ENCODE data around the gene KRTCAP2.
"Not testable (repeated sequence)": the region's sequence is repeated elsewhere in the genome, so short reads cannot be mapped to it uniquely, and the experiment has no call there.

KRTCAP2 gene
- 1.4 to 3.3 reads per million in 2 donors for total RNA-seq

- DNase-seq = peak; percentile 94
These were observed at the start of gene KRTCAP2 for GRCh38 chr1:155172732-155173477. Gene KRTCAP2 (minus strand): TSS chr1:155173304. CDS start chr1:155173224, 80 bp downstream.

- DNase-seq = not testable (repeated sequence)
These were observed 47.3 kb upstream of the KRTCAP2 start for GRCh38 chr1:155220211-155220965.

DNA sequence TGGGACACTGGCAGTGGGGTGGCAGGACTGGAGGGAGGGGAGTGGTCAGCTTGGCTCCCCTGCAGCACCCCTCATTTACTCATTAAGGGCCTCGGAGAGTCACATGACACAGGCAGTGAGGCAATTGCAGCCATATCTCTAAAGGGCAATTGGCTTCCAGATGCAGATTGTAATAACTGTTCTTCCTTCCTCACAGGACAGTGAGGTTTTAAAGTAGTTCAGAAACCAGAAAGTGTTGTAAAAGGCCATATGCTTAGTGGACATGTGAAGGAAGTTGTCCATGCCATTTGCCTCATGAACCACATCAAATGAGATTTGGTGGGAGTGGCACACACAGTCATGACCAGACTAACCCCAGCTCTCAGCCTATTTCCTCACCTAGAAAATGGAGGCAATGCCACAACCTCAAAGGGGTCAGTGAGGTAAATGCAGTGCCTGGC lies 46.5 kb upstream of the KRTCAP2 start:
- no peak for DNase-seq

DNA sequence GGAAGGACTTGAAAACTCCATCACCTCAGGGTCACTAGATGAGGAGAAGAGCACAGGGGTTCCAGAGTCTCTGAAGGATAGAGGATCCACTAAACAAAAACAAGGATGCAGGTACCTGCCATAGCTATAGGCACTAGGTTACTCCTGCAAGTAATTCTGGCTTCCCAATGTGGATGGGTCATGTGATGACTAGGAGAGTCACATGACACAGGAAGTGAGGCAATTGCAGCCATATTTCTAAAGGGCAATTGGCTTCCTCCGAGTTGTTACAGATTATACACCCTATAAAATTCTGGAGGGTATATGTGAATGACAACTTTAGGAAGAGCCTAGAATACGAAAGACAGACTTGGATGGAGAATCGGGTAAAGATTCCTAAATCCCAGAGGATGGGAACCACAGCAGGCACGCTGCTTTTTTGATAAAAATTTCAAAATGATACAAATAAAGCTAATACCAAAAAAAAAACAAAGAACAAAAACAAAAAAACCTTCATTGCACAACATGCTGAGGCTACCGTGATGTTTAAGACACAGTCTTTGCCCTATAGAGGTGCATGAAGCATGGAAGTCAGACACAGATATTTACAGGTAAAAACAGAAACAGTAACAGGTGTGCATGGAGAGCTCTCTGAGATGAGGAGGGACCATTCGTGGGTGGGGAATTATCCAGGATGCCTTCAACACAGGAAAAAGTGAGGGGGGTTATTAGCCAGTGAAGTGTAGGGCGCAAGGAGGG lies 45.9 kb upstream of the KRTCAP2 start:
- DNase-seq = no peak

DNA sequence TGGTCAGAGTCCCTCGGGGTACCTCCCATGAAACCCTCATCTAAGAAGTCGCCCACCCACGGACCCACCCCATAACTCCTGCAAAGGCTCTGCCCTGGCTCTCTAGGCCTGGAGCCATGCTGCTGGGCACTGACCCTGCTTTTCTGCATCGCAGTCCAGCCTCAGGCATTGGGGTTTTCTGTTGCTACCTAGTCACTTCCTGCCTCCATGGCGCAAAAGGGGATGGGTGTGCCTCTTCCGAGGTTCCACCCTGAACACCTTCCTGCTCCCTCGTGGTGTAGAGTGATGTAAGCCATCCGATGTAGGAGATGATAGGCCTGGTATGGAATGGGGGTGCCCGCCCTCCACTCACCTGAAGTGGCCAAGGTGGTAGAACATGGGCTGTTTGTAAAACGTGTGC lies 41.6 kb upstream of the KRTCAP2 start:
- DNase-seq = not testable (repeated sequence)

GRCh38 chr1:155212051-155212440 lies 38.9 kb upstream of the KRTCAP2 start:
- DNase-seq = not testable (repeated sequence)

DNA sequence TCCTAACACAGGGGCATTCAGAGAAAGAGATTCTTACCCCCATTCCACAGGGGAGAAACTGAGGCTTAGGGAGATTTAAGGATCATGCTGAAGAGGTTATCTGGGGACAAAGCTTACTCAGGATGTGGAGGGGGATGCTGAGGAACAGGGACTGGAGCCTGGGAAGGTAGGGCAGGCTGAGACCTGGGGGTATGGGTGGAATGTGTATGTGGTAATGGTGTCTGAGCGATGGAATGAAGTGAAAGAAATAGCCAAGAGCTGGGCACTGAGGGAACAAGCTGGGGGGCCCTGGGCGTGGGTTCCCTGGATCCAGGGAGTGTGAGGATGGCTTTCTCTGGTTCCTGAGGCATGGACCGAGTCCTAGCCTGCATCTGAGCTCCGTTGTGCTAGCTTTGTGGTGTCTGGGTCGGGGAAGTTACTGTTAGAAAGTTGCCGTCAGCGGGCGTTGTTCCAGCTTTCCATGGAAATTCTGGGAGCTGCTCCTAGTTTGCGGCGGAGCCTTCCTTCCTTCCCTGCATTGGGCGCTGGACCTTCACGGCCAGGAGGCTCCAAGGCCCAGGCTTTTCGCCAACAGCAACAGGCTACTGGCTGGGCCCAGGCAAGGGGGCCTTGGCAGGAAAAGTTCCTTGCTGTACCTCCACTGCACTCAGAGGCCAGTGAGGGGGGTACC lies 38.4 kb upstream of the KRTCAP2 start:
- DNase-seq = not testable (repeated sequence)

DNA sequence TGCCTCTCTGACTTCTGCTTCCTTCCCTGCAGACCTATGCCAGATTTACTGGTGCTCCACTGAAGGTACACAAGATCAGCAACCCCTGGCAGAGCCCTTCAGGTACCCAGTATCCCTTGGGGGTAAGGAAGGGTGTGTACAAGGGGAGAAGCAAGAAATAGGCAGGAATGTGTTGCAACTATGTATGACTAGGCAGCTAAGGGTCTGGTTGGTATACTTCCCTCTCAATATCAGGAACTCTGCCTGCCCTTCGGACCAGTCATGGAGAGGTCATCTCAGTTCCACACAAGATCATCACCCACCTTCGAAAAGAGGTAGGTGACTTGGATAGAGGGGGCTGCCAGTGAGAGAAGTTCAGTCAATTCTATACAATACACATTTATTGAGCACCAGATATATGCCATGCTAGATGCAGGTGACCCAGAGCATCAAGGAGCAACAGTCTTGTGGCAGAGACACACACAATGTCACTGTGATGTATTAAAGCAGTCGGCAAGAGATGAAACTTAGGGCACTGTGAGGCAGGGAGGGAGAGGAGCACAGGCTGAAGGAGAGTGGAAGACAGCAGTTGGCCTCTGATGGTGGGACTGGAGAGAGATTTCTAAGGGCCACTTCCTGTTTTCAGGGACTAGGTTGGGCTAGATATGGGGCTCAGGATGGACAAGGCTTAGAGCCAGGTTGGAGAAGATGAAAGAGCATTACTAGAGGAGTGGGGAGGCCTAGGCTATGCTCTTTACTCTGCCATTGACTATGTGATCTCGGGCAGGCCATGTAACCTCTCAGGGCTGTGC lies 37.4 kb upstream of the KRTCAP2 start:
- DNase-seq = no peak

DNA sequence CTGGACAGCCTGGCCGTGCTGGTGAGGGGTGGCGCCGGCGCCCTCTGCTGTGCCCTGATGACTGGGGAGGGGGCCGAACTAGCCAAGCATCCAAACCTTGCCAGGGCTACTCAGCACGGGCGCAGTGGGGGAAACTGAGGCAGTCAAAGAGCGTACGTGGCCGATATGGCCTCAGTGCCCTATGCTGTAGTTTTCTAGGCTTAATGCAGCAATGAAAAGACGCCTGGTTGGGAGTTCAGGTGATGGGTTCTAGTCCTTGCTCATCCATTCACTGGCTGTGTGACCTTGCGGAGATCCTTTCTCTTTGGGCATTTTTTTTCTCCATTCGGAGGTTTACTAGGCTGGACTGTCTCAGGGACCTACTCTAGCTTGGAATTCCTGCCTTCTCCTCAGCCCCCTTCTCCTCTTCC lies 36.2 kb upstream of the KRTCAP2 start:
- no peak for DNase-seq

- peak; percentile 86 for DNase-seq
These were observed 35.6 kb upstream of the KRTCAP2 start, which contains the start of gene MTX1 for GRCh38 chr1:155208541-155209311. Gene MTX1 (plus strand): TSS chr1:155208695. CDS start chr1:155208805, 110 bp downstream.

DNA sequence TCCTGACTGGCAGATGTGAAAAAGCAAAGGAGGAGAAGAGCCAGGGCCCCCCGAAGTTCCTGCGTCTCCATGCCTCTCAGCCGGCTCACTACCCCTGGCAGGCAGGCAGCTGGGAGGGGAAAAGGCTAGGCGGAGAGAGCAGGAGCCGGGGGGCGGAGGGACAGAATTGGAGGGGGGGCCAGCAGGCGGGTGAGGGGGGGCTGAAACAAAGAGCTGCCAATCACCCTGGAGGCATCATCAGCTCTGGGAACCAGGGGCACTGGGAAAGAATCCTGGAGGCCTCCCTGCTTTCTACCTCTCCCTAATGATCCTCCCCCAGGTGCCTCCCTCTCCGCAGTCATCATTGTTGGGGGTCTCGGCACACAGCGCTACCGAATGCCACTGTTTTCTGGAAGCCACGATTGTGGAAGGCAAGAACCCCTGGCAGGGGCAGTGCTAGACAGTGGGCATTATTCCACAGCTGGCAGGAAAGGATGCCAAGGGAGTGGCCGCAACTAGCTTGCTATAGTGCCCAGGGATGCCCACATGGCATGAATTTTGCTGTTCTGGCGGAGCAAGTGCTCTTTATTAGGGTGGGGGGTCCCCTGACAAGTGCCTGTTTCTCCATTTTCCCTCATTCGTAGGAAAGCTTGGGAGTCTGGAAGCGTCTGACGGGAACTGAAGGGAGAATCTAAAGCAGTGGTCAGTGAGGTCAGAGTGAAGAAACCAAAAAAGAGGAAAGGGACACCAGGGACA lies 34.9 kb upstream of the KRTCAP2 start, which contains the start of gene THBS3:
Gene THBS3, minus strand, starts transcription at position 92 of the 735 bp plus-strand sequence. Its CDS starts 21 bp downstream, at position 71.
- no peak for DNase-seq

GRCh38 chr1:155206891-155207805 lies 34.0 kb upstream of the KRTCAP2 start:
- peak; percentile 94 for DNase-seq

DNA sequence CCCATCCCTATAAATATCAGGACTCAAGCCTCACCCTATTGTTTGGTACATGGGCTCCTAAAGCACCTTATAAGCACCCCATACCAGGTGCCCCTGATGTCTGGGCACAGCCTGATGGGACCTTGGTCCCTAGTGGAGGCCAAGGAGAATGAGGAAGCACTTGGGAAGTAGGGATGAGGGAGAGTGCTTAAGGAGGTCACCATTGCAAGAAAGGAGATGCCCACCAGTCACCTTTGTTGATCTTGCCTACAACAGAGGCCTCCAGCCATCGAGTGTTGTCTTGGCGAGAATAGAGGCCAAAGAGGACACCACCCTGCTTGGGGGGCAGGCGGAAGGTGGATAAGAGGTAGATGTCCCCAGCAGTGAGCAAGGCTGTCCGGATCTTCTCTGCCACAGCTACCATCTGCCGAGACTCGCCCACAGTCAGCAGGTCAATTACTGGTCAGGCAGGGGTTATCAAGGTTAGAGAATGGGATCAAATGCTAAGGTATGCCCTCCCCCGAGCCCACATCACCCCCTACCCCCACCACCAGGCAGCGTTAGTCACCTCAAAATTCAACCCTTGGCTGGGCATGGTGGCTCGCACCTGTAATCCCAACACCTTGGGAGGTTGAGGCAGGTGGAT lies 33.0 kb upstream of the KRTCAP2 start:
- DNase-seq = no peak

DNA sequence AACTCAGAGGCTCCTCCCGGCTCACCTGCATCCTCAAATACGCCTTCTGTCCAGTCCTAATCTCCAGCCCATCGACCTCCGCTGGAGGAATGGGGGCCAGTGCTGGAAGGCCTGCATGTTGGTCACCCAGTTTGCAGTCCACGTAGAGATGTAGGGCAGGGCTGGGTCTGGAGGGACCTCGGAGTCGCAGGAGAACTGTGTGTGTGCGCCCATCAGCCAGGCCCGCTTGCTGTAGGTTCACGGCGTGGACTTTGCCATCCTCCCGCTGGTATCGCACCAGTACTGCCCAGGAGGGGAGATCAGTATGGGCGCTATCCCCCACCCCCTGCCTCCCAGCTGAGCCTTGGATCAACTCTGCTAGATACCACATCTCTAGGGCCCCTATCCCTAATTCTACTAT lies 31.9 kb upstream of the KRTCAP2 start:
- no peak for DNase-seq

DNA sequence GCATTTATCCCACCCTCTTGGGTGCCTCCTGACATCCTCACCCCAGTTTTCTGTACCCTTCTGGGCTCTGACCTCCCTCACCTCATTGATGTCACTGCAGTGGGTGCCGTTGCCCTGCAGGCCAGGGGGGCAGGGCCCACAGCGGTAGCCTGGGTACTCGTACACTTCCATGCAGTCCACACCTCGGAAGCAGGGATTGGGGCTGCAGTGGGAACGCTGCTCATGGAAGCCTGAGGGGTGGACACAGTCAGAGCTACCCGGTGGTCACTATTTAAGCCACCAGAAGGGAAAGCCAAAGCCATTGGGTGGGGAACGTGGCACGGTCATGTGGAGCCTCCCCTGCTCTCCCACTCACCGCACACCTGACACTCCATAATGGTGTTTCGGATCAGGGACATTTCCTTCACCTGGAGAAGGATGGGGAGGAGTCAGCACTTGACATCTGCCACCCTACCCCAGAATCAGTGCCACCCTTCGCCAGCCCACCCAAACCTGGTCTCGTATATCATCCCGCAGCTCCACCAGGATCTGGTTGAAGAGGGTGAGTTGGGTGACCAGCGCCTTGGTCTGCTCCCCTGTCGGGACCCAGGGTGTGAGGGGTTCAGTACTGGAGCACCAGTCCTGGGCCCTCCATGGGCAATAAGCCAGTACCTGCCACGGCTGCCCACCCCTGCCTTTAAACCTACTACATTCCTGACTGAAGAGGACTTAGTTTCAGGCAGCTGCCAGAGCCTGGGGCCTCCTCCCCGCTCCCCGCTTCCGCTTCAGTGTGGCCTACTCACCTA lies 29.8 kb upstream of the KRTCAP2 start:
- no peak for DNase-seq

DNA sequence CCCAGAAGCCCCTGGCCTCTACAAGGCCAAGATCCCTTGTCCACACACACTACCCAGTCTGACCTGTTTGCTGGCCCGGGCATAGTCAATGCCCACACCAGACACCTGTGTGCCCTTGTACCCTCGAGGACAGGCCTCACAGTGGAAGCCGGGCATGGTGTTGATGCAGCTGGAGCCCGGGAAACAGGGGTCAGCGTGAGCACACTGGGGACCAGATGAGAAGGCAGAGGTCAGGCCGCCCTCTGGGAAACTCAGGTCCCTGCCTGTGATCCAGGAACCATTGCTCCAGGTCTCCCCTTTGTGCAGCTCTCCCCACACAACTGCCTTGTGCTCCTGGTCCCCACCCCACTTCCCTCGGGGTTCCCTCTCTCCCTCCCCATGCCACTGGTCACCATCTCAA lies 29.1 kb upstream of the KRTCAP2 start:
- no peak for DNase-seq

GRCh38 chr1:155200920-155201319 lies 27.8 kb upstream of the KRTCAP2 start:
- DNase-seq = no peak

- no peak for DNase-seq
These were observed 26.7 kb upstream of the KRTCAP2 start for GRCh38 chr1:155199792-155200191.
